Medulla oblongata (tissue), 1 donor: ENCODE results near the gene KRT9.
"Not testable (repeated sequence)": the region's sequence is repeated elsewhere in the genome, so short reads cannot be mapped to it uniquely, and the experiment has no call there.

Experiments
- DNase-seq: peaks from one replicate; pipeline ENCODE4 v3.0.0-alpha.2; 2015; ENCODE audit errors: extremely low spot score

KRT9 gene

DNA sequence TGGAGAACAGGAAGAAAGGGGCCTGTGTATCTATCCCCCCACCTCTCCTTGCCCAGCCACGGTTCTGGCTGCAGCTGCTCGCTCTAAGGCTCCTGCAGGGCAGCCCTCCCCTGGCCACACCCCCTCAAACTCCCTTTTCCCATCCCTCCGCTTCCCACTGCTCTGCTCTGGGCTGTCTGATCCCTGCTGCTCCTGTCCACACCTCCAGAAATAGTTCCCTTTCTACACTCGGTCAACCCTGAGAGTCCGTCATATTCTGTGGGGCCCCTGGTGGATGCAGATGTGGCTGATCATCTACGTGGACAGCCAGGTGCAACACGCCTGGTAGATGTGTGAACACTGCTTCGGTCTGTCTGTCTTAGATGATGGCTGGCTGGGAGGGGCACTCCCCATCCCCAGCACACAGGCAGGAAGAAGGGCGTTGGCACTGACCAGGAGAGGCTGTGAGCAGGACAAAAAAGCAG lies 24.4 kb downstream of the KRT9 start:
- no peak for DNase-seq

DNA sequence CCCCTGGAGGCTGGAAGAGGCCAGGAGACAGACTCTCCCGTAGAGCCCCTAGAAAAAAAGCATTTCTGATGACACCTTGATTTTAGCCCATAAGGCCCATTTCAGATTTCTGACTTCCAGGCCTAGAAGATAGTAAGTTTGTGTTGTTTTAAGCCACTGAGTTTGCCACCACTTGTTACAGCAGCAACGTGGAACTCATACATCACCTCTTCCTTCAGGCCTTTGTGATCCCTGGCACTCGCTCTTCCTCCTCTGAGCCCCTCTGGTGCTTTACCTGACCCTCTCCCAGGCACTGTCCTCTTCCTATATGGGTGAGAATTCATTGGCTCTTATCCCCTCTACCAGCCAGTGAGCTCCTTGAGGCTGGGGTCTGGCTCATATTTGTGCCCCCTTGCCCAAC lies 25.0 kb downstream of the KRT9 start:
- no peak for DNase-seq

- no peak for DNase-seq
Observed at GRCh38 chr17:41545829-41546410, 25.9 kb downstream of the KRT9 start.

DNA sequence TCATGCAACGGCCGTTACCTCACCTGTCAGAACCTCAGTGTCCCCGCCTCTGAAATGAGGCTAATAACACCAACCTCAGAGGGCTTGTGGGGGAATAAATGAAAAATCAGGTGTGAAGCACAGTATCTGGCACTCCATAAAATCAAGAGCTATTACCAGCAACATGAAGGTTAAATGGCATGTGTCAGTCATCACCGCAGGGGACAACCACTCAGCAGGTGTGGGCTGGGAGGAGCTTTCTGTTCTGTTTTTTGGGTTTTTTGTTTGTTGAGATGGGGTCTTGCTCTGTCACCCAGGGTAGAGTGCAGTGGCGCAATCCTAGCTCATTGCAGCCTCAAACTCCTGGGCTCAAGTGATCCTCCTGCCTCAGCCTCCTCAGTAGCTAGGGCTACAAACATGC lies 26.9 kb downstream of the KRT9 start:
- no peak for DNase-seq

GRCh38 chr17:41544491-41544892 lies 27.4 kb downstream of the KRT9 start:
- no peak for DNase-seq

DNA sequence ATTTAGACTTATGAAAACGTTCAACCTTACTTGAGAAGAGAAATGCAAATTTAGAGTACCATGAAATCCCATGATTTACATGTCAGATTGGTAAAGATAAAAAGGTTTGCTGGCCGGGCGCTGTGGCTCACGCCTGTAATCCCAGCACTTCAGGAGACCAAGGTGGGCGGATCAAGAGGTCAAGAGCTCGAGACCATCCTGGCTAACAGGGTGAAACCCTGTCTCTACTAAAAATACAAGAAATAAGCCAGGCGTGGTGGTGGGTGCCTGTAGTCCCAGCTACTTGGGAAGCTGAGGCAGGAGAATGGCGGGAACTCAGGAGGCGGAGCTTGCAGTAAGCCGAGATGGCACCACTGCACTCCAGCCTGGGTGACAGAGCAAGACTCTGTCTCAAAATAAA lies 29.1 kb downstream of the KRT9 start:
- not testable (repeated sequence) for DNase-seq

- no peak for DNase-seq
Observed at GRCh38 chr17:41542357-41542756, 29.5 kb downstream of the KRT9 start.

DNA sequence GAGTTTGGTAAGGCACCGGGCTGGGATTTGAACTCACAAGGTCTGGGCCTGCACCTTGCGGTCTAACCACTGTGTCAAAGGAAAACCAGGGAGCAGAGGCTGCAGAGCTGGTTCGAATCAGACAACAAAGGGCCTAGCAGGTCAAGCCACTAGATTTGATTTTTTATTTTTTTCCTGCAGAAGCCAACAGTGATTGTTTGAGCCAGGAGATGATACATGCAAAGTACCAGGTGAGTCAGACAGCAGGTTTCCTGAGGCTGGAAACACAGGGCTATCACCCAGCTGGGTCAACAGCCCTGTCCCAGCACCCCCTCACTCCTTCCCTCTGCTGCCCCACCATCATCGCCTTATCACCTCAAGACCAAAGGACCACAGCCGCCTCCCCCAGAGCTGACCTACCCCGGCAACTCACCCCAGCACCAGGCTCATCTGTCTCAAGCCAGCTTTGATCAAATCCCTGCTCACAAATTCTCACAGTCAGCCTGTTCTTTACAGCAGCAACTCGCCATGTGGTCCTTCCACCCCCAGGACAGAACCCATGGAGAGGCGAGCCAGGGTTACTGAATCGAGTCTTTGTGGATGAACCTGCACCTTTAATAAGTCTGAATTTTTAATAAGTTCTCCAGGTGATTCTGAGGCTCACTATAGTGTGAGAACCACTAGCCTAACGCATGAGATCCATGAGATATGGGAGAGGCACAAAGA lies 30.8 kb downstream of the KRT9 start:
- DNase-seq, result no peak

GRCh38 chr17:41539979-41540701 lies 31.7 kb downstream of the KRT9 start:
- no peak for DNase-seq

- DNase-seq, result no peak
Observed at GRCh38 chr17:41539071-41539492, 32.8 kb downstream of the KRT9 start.

GRCh38 chr17:41538565-41538991 lies 33.3 kb downstream of the KRT9 start:
- no peak for DNase-seq

DNA sequence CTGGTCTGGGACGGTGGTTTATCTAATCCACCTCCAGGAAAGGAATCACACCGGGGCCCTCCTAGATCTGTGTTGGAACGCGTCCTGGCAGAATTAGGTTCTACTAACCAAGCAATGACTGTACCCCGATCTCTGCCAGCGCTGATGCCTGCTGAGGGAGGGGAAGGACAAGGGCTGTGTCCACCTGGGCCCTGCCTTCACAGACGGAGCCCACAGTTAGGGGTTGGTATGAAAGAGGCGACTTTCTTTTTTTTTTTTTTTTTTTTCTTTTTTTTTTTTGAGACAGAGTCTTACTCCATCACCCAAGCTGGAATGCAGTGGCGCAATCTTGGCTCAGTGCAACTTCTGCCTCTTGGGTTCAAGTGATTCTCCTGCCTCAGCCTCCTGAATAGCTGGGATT lies 33.9 kb downstream of the KRT9 start:
- no peak for DNase-seq

GRCh38 chr17:41537614-41537954 lies 34.3 kb downstream of the KRT9 start:
- DNase-seq, result no peak

- no peak for DNase-seq
Observed at GRCh38 chr17:41536741-41537613, 34.9 kb downstream of the KRT9 start.

DNA sequence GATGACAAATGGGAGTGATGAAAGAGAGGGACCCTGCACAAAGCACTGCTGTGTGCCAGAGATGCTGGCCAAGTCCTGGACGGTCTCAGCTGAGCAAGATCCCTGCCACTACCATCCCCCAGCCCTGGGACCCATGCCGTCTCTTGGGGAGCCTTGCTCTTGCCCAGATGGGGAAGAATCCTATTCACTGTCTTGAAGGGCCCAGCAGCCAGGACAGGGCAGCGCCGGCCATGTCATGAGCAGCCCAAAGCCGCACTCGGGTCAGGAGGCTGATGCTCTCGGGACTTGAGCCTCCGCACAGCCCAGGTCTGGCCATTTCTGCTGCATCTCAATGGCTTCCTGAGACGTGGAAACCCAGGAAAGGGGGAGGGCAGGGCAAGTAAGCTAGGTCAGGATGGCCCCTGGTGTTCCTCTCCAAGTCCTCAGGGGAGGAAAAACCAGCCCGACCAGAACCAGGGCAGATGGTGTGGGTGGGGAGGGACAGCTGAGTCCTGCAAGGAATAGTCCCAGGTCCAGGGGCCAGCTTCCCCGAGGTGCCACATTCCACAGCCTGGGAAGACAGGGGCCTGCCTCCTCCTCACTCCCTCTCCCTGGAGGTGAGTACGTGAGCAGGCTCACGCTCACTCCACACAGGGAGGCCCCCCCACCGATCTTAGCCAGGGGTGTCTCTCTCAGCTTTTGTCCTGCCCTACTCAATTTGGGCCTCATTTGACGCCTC lies 35.9 kb downstream of the KRT9 start:
- no peak for DNase-seq

DNA sequence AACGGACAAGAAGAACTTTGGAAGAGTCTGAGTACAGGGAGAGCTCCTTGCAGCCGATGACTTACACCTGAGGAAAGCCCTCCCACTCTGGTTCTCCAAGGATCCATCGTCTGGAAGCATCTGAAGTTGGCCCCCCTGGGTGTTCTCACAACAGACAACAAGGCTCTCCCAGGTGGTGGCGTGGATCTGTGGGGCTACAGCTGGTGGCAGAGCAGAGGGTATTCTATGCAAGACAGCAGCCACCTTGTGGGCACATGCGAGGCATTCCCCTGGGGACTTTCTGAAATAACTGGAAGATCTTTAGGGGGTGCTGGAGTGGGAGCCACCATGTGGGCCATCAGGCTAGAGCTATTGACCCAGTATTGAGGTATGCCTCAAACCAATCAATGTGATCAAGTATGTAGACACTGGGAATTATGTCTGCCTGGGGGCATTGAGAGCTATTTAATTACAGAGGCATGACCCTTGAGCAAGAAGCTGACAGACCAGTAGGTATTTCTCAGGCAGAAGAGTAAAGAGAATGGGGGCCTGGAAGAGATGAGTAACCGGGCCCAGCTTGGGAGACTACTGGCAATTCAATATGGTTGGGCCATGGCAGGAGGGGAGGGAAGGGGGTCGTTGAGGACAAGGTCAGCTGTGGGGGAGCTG lies 36.8 kb downstream of the KRT9 start:
- no peak for DNase-seq

GRCh38 chr17:41533613-41534012 lies 38.2 kb downstream of the KRT9 start:
- no peak for DNase-seq

- no peak for DNase-seq
Observed at GRCh38 chr17:41532947-41533570, 38.8 kb downstream of the KRT9 start.

GRCh38 chr17:41531993-41532392 lies 39.9 kb downstream of the KRT9 start:
- DNase-seq, result no peak
